Right renal pelvis (tissue), 4 donors: ENCODE results near the gene KIAA1217. TPM values are rescaled to one million over a fixed set of nuclear protein-coding genes. Genes with fewer than 3 reads are reported as not detected.

Experiments used
- DNase-seq, 4 donors: peaks; one replicate each; pipeline ENCODE4 v3.0.0-alpha.2; 2013; ENCODE audit warnings: low read depth in 4 of 4, low spot score in 3 of 4, missing footprints in 1 of 4
- polyA plus RNA-seq, 4 donors: library from polyadenylated mRNA; unstranded; fragments of 120-200 nt; gene quantifications; one replicate each; pipeline ENCODE4 v1.2.1, GENCODE V29; 2013; ENCODE audit not compliant: insufficient read length in 4 of 4

KIAA1217 gene
- polyA plus RNA-seq, 4 donors: 77.7 to 94.6 (median 84.9) TPM

DNA sequence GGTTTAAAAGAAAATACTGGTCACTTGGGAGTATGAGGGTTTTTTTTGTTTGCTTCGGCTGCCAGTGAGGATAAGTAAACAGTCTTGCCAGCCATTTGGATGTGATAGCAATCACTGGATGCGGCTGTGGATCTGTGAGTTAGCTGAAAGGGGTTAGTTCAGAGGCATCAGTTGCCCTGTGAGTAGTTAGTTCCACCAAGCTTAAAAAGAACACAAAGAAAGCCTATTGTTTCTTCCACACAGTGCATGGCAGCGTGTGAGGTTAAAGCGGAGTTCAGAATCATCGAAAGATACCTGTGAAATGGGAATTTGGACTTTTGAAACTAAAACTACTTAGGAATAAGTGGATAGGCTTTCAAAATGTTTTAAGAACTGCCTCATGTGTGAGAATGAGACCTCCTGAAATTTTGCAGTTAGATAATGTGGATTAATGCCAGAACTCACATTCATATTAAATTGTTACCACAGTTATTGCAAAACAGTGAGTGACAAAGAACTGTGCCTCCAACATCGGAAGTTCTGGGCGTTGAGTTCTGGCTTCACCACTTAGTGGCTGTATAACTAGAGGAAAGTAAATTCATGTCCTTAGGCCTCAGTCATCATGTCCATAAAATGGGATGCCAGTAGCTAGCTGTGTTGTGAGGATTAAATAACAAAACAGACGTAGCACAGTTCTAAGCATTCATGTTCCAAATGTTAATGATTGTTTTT lies 31.3 kb downstream of the KIAA1217 start:
- DNase-seq: no peak

GRCh38 chr10:24241536-24242040 lies 32.6 kb downstream of the KIAA1217 start:
- no peak for DNase-seq

GRCh38 chr10:24242562-24242961 lies 33.6 kb downstream of the KIAA1217 start:
- no peak for DNase-seq

DNA sequence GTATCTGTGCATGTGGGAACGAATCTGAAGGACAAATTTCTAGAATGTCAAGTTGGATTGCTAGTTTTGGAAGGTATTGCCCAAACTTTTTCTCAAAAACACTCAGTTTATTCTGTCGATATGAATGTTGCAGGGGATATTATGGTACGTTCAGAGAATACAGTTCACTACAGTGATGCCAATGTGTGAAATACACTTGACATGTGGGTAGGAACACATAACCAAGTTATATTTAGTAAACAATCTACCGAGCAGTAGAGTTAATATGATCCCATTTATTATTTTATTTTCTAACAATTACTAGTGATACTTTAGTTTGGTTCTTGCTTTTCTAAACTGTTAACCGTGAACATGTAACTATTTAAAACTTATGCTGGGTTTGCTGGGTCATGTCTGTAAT lies 37.4 kb downstream of the KIAA1217 start:
- DNase-seq: no peak

GRCh38 chr10:24247841-24248240 lies 38.9 kb downstream of the KIAA1217 start:
- no peak for DNase-seq

GRCh38 chr10:24249829-24250415 lies 41.0 kb downstream of the KIAA1217 start:
- no peak for DNase-seq

- DNase-seq: no peak
These were observed 42.6 kb downstream of the KIAA1217 start for GRCh38 chr10:24251547-24251946.

- DNase-seq: no peak
These were observed 45.2 kb downstream of the KIAA1217 start for GRCh38 chr10:24254180-24254579.

- no peak for DNase-seq
These were observed 46.4 kb downstream of the KIAA1217 start for GRCh38 chr10:24255115-24255880.

GRCh38 chr10:24255881-24256311 lies 47.0 kb downstream of the KIAA1217 start:
- DNase-seq: no peak

- no peak for DNase-seq
These were observed 47.7 kb downstream of the KIAA1217 start for GRCh38 chr10:24256619-24257107.

DNA sequence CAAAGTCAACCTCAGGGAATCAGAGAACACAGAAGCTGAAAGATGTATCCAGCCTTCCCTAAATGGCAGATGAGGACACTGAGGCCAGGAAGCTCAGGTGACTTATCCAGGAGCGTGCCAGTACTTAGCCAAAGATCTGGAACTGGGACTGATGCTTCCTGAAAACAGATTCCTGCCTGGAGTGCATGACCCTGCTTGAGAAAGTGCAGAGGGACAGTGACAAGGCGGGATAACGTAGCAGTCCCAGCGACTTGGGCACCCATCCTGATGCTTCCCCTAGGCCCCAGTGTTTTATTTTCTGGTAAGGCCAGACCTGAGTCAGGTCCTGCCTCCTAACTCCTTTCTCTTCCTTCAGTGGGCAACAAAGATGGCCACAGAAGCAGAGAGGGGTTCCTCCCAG lies 48.6 kb downstream of the KIAA1217 start:
- no peak for DNase-seq

GRCh38 chr10:24259365-24260130 lies 50.6 kb downstream of the KIAA1217 start:
- DNase-seq: no peak

GRCh38 chr10:24261627-24262026 lies 52.7 kb downstream of the KIAA1217 start:
- DNase-seq: no peak

- no peak for DNase-seq
These were observed 54.1 kb downstream of the KIAA1217 start for GRCh38 chr10:24262929-24263590.

GRCh38 chr10:24269476-24269875 lies 60.5 kb downstream of the KIAA1217 start:
- no peak for DNase-seq

DNA sequence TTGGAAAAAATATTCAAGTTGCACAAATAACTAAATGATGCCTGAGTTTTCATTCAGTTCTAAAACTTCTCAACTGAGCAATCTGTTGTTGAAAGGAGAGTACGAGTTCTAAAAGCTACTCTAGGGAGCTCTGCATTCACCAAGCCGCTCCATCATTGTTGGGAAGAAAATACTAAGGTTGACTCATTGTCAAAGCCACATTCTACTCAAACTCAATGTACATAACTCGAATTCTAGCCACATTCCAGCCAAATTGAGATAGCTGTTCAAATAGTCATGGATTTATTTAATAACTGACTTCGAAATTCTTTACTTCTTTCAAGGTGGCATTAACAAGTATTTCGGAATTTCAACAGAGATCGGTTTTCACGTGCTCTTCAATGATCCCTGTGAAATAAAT lies 63.4 kb downstream of the KIAA1217 start:
- no peak for DNase-seq

GRCh38 chr10:24277277-24277676 lies 68.3 kb downstream of the KIAA1217 start:
- DNase-seq: no peak

DNA sequence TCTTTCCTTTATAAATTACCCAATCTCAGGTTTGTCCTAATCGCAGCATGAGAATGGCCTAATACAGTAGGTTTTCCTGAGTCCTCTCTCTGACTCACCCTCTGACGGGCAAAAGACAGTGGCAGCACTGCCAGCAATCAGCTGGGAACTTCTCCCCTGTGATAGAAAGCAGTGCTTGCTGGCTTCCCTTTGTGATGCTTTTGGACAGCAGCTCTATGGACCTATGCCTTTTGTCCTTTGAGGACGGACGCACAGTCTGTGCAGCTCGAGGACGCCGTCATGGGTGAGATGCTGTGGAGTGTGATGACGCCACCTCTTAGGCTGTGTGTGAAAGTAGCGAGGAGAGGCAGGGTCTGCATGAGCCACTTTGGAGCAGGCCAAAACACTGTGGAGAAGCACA lies 68.8 kb downstream of the KIAA1217 start:
- no peak for DNase-seq
